Measurements from ENCODE around the gene ACOT13. TPM values are rescaled to one million over a fixed set of nuclear protein-coding genes. Genes with fewer than 3 reads are reported as not detected.
"Not testable (repeated sequence)": the region's sequence is repeated elsewhere in the genome, so short reads cannot be mapped to it uniquely, and the experiment has no call there.

ACOT13 gene
- polyA plus RNA-seq, 2 donors = 8.7 to 21.8 TPM

- Histone ChIP-seq H3K9me3 (ENCODE audit: control insufficient read depth in 2 of 2, insufficient read depth in 1 of 2, low read depth in 1 of 2, low read length in 1 of 2) (no peaks in the 10 kb centered on the region), H3K27ac (ENCODE audit: low read depth in 2 of 2, low read length in 1 of 2) (peak within 1 kb of the TSS; percentile 99 to 100), H3K4me3 (ENCODE audit: low read depth in 1 of 2, low read length in 2 of 2) (peak within 1 kb of the TSS; percentile 88 to 97), H3K27me3 (ENCODE audit: control insufficient read depth in 1 of 2, insufficient read depth in 2 of 2, low read length in 2 of 2) (no peaks in the 10 kb centered on the region), H3K4me1 (ENCODE audit: control insufficient read depth in 2 of 2, insufficient read depth in 2 of 2, low read length in 1 of 2) (peaks cover 0 to 3% of the 10 kb centered on the region in 2 donors), H3K36me3 (ENCODE audit: control insufficient read depth in 2 of 2, insufficient read depth in 2 of 2, low read length in 1 of 2) (peaks cover 0 to 3% of the 10 kb centered on the region in 2 donors)
- WGBS, 2 donors = 1% methylated on average over 25 of the region's 25 CpGs
These were observed 52.5 kb downstream of the ACOT13 start, which contains the start of gene C6orf62 for GRCh38 chr6:24719125-24719971. TSS of gene C6orf62 (minus strand) at chr6:24719154. CDS start at chr6:24718668, 486 bp downstream.

DNA sequence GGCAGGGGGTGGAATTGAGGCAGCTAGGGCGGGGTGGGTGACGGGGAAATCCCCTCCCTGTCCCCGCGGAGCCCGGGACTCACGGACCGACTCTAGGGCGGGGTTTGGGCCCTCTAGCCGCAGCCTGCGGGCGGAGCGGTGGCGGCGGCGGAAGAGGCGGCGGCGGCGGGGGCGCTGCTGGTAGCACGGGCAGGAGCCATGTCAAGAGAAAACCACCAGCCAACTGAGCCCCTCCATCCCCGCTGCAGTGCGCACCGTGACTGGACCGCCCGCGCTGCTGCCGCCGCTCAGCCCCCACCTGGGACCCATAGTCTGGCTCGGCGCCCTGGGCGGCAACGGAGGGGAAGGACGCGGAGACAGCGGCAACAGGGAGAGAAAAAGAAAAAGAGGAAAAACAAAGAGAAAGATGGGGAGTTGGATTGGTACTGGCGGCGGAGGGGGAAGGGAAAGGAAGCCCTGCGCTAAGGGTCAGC, 53.3 kb downstream of the ACOT13 start:
- Histone ChIP-seq H3K4me1 (ENCODE audit: control insufficient read depth in 2 of 2, insufficient read depth in 2 of 2, low read length in 1 of 2) (peaks cover 0 to 3% of the 10 kb centered on the region in 2 donors), H3K36me3 (ENCODE audit: control insufficient read depth in 2 of 2, insufficient read depth in 2 of 2, low read length in 1 of 2) (peaks cover 0 to 3% of the 10 kb centered on the region in 2 donors), H3K27me3 (ENCODE audit: control insufficient read depth in 1 of 2, insufficient read depth in 2 of 2, low read length in 2 of 2) (no peaks in the 10 kb centered on the region), H3K9me3 (ENCODE audit: control insufficient read depth in 2 of 2, insufficient read depth in 1 of 2, low read depth in 1 of 2, low read length in 1 of 2) (no peaks in the 10 kb centered on the region), H3K27ac (ENCODE audit: low read depth in 2 of 2, low read length in 1 of 2) (peak overlapping the region; percentile 99 to 100), H3K4me3 (ENCODE audit: low read depth in 1 of 2, low read length in 2 of 2) (peak overlapping the region; percentile 88 to 97)
- 1% methylated on average over 38 to 39 of the region's 39 CpGs for WGBS, 2 donors

- Histone ChIP-seq H3K27me3 (ENCODE audit: control insufficient read depth in 1 of 2, insufficient read depth in 2 of 2, low read length in 2 of 2) (no peaks in the 10 kb centered on the region), H3K4me1 (ENCODE audit: control insufficient read depth in 2 of 2, insufficient read depth in 2 of 2, low read length in 1 of 2) (peaks cover 0 to 3% of the 10 kb centered on the region in 2 donors), H3K9me3 (ENCODE audit: control insufficient read depth in 2 of 2, insufficient read depth in 1 of 2, low read depth in 1 of 2, low read length in 1 of 2) (no peaks in the 10 kb centered on the region), H3K27ac (ENCODE audit: low read depth in 2 of 2, low read length in 1 of 2) (peak overlapping the region; percentile 99 to 100), H3K36me3 (ENCODE audit: control insufficient read depth in 2 of 2, insufficient read depth in 2 of 2, low read length in 1 of 2) (no peaks in the 10 kb centered on the region), H3K4me3 (ENCODE audit: low read depth in 1 of 2, low read length in 2 of 2) (peak overlapping the region; percentile 88 to 97)
- WGBS, 2 donors = 0% methylated on average over 56 to 60 of the region's 60 CpGs
These were observed 54.0 kb downstream of the ACOT13 start for GRCh38 chr6:24720604-24721460.

- no peaks in the 10 kb centered on the region for H3K27me3 ChIP-seq (ENCODE audit: control insufficient read depth in 1 of 2, insufficient read depth in 2 of 2, low read length in 2 of 2)
- no peaks in the 10 kb centered on the region for H3K9me3 ChIP-seq (ENCODE audit: control insufficient read depth in 2 of 2, insufficient read depth in 1 of 2, low read depth in 1 of 2, low read length in 1 of 2)
- H3K4me1 ChIP-seq (ENCODE audit: control insufficient read depth in 2 of 2, insufficient read depth in 2 of 2, low read length in 1 of 2) = peaks cover 0 to 2% of the 10 kb centered on the region in 2 donors
- peak overlapping the region; percentile 57 to 74 for H3K4me3 ChIP-seq (ENCODE audit: low read depth in 1 of 2, low read length in 2 of 2)
- WGBS, 2 donors = 2 to 7% methylated on average over 26 of the region's 26 CpGs
- H3K36me3 ChIP-seq (ENCODE audit: control insufficient read depth in 2 of 2, insufficient read depth in 2 of 2, low read length in 1 of 2) = no peaks in the 10 kb centered on the region
- H3K27ac ChIP-seq (ENCODE audit: low read depth in 2 of 2, low read length in 1 of 2) = peak overlapping the region; percentile 98 to 99
These were observed 54.8 kb downstream of the ACOT13 start for GRCh38 chr6:24721461-24722215.

GRCh38 chr6:24723270-24723669, 56.4 kb downstream of the ACOT13 start:
- H3K36me3 ChIP-seq (ENCODE audit: control insufficient read depth in 2 of 2, insufficient read depth in 2 of 2, low read length in 1 of 2) = no peaks in the 10 kb centered on the region
- H3K27ac ChIP-seq (ENCODE audit: low read depth in 2 of 2, low read length in 1 of 2) = no peak overlapping the region
- no peaks in the 10 kb centered on the region for H3K4me1 ChIP-seq (ENCODE audit: control insufficient read depth in 2 of 2, insufficient read depth in 2 of 2, low read length in 1 of 2)
- H3K9me3 ChIP-seq (ENCODE audit: control insufficient read depth in 2 of 2, insufficient read depth in 1 of 2, low read depth in 1 of 2, low read length in 1 of 2) = no peaks in the 10 kb centered on the region
- WGBS, 2 donors = 94% methylated on average over 3 of the region's 3 CpGs
- no peaks in the 10 kb centered on the region for H3K27me3 ChIP-seq (ENCODE audit: control insufficient read depth in 1 of 2, insufficient read depth in 2 of 2, low read length in 2 of 2)
- H3K4me3 ChIP-seq (ENCODE audit: low read depth in 1 of 2, low read length in 2 of 2) = no peak overlapping the region

DNA sequence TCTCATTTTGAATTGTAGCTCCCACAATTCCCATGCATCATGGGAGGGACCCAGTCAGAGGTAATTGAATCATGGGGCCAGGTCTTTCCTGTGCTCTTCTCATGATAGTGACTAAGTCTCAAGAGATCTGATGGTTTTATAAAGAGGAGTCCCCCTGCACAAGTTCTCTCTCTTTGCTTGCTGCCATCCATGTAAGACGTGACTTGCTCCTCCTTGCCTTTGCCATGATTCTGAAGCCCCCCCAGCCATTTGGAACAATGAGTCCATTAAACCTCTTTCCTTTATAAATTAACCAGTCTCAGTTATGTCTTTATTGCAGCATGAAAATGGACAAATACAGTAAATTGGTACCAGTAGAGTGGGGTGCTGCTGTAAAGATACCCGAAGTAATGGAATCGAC, 63.8 kb downstream of the ACOT13 start:
- H3K27me3 ChIP-seq (ENCODE audit: control insufficient read depth in 1 of 2, insufficient read depth in 2 of 2, low read length in 2 of 2); H3K36me3 ChIP-seq (ENCODE audit: control insufficient read depth in 2 of 2, insufficient read depth in 2 of 2, low read length in 1 of 2): not testable (repeated sequence)
- 85 to 95% methylated on average over 3 of the region's 3 CpGs for WGBS, 2 donors

DNA sequence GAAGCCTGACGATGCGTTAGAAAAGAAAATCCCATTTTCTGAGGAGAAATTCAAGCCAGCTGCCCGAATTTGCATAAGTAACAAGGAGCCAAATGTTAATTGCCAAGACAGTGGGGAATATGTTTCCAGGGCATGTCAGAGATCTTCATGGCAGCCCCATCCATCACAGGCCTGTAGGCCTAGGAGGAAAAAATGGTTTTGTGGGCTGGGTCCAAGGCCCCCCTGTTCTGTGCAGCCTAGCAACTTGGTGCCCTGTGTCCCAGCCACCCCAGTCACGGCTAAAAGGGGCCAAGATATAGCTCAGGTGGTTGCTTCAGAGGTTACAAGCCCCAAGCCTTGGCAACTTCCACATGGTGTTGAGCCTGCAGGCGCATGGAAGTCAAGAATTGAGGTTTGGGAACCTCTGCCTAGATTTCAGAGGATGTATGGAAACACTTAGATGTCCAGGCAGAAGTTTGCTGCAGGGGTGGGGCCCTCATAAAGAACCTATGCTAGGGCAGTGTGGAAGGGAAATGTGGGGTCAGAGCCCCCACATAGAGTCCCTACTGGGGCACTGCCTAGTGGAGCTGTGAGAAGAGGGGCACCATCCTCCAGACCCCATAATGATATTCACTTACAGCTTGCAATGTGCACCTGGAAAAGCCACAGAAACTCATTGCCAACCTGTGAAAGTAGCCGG, 64.7 kb downstream of the ACOT13 start:
- not testable (repeated sequence) for H3K36me3 ChIP-seq (ENCODE audit: control insufficient read depth in 2 of 2, insufficient read depth in 2 of 2, low read length in 1 of 2); H3K27me3 ChIP-seq (ENCODE audit: control insufficient read depth in 1 of 2, insufficient read depth in 2 of 2, low read length in 2 of 2); H3K4me3 ChIP-seq (ENCODE audit: low read depth in 1 of 2, low read length in 2 of 2); H3K9me3 ChIP-seq (ENCODE audit: control insufficient read depth in 2 of 2, insufficient read depth in 1 of 2, low read depth in 1 of 2, low read length in 1 of 2); H3K4me1 ChIP-seq (ENCODE audit: control insufficient read depth in 2 of 2, insufficient read depth in 2 of 2, low read length in 1 of 2); H3K27ac ChIP-seq (ENCODE audit: low read depth in 2 of 2, low read length in 1 of 2)
- WGBS, 2 donors = 88 to 91% methylated on average over 6 of the region's 6 CpGs

More for the DNA sequence above, 63.8 kb downstream of the ACOT13 start:
- H3K4me3 ChIP-seq (ENCODE audit: low read depth in 1 of 2, low read length in 2 of 2); H3K27ac ChIP-seq (ENCODE audit: low read depth in 2 of 2, low read length in 1 of 2); H3K4me1 ChIP-seq (ENCODE audit: control insufficient read depth in 2 of 2, insufficient read depth in 2 of 2, low read length in 1 of 2); H3K9me3 ChIP-seq (ENCODE audit: control insufficient read depth in 2 of 2, insufficient read depth in 1 of 2, low read depth in 1 of 2, low read length in 1 of 2): not testable (repeated sequence)

- 94 to 95% methylated on average over 1 of the region's 1 CpG for WGBS, 2 donors
- no peak overlapping the region for H3K27ac ChIP-seq (ENCODE audit: low read depth in 2 of 2, low read length in 1 of 2)
- no peaks in the 10 kb centered on the region for H3K36me3 ChIP-seq (ENCODE audit: control insufficient read depth in 2 of 2, insufficient read depth in 2 of 2, low read length in 1 of 2)
- no peaks in the 10 kb centered on the region for H3K27me3 ChIP-seq (ENCODE audit: control insufficient read depth in 1 of 2, insufficient read depth in 2 of 2, low read length in 2 of 2)
- H3K9me3 ChIP-seq (ENCODE audit: control insufficient read depth in 2 of 2, insufficient read depth in 1 of 2, low read depth in 1 of 2, low read length in 1 of 2) = no peaks in the 10 kb centered on the region
- H3K4me3 ChIP-seq (ENCODE audit: low read depth in 1 of 2, low read length in 2 of 2) = no peak overlapping the region
- H3K4me1 ChIP-seq (ENCODE audit: control insufficient read depth in 2 of 2, insufficient read depth in 2 of 2, low read length in 1 of 2) = no peaks in the 10 kb centered on the region
These were observed 67.3 kb downstream of the ACOT13 start for GRCh38 chr6:24734166-24734565.
